HUES6 (cell line): ENCODE results near the gene CCL14.

Source experiments
- H3K27ac ChIP-seq: 2 replicates; pipeline ENCODE4 v1.7.0; 2013; ENCODE audit warnings: low read depth, mild to moderate bottlenecking, low read length, inconsistent platforms
- H3K27me3 ChIP-seq: 2 replicates; pipeline ENCODE4 v1.6.1; 2013; ENCODE audit warnings: low read length; ENCODE audit not compliant: control insufficient read depth, insufficient read depth
- H3K36me3 ChIP-seq: 2 replicates; pipeline ENCODE4 v1.6.1; 2013; ENCODE audit warnings: low read length; ENCODE audit not compliant: control insufficient read depth, insufficient read depth
- H3K4me1 ChIP-seq: 2 replicates; pipeline ENCODE4 v1.6.1; 2013; ENCODE audit warnings: low read length; ENCODE audit not compliant: control insufficient read depth, insufficient read depth
- H3K4me3 ChIP-seq: 2 replicates; pipeline ENCODE4 v1.5.1; 2013; ENCODE audit warnings: low read depth, low read length
- H3K9ac ChIP-seq: one replicate; pipeline ENCODE4 v1.6.1; 2013; ENCODE audit warnings: mild to moderate bottlenecking, low read length
- H3K9me3 ChIP-seq: 2 replicates; pipeline ENCODE4 v1.6.1; 2013; ENCODE audit warnings: low read depth, low read length; ENCODE audit not compliant: control insufficient read depth, insufficient read depth

The CCL14 gene

GRCh38 chr17:35991075-35991474 is 4.5 kb upstream of the CCL14 start:
- no peaks in the 10 kb centered on the region for H3K9me3 ChIP-seq
- no peak overlapping the region for H3K27ac ChIP-seq
- H3K9ac ChIP-seq, result no peak overlapping the region
- H3K4me1 ChIP-seq, result no peaks in the 10 kb centered on the region
- no peak overlapping the region for H3K4me3 ChIP-seq
- H3K27me3 ChIP-seq, result no peaks in the 10 kb centered on the region
- H3K36me3 ChIP-seq, result no peaks in the 10 kb centered on the region

GRCh38 chr17:35988164-35988563 is 1.6 kb upstream of the CCL14 start:
- Histone ChIP-seq H3K36me3 (no peaks in the 10 kb centered on the region), H3K27ac (no peak overlapping the region), H3K9ac (no peak overlapping the region), H3K27me3 (no peaks in the 10 kb centered on the region), H3K4me1 (no peaks in the 10 kb centered on the region), H3K9me3 (no peaks in the 10 kb centered on the region), H3K4me3 (no peak overlapping the region)

- Histone ChIP-seq H3K4me3 (no peak overlapping the region), H3K9ac (no peak overlapping the region), H3K4me1 (no peaks in the 10 kb centered on the region), H3K36me3 (no peaks in the 10 kb centered on the region), H3K27ac (no peak overlapping the region), H3K27me3 (no peaks in the 10 kb centered on the region), H3K9me3 (no peaks in the 10 kb centered on the region)
Measured at GRCh38 chr17:35984140-35984539, 2.4 kb downstream of the CCL14 start.

- no peak overlapping the region for H3K4me3 ChIP-seq
- no peaks in the 10 kb centered on the region for H3K27me3 ChIP-seq
- H3K4me1 ChIP-seq, result no peaks in the 10 kb centered on the region
- H3K9me3 ChIP-seq, result no peaks in the 10 kb centered on the region
- H3K36me3 ChIP-seq, result no peaks in the 10 kb centered on the region
- no peak overlapping the region for H3K9ac ChIP-seq
- no peak overlapping the region for H3K27ac ChIP-seq
Measured at GRCh38 chr17:35982409-35983191, 3.9 kb downstream of the CCL14 start.

- Histone ChIP-seq H3K9me3 (no peaks in the 10 kb centered on the region), H3K4me1 (no peaks in the 10 kb centered on the region), H3K4me3 (no peak overlapping the region), H3K36me3 (no peaks in the 10 kb centered on the region), H3K9ac (no peak overlapping the region), H3K27me3 (no peaks in the 10 kb centered on the region), H3K27ac (no peak overlapping the region)
Measured at GRCh38 chr17:35981908-35982330, 4.6 kb downstream of the CCL14 start.

GRCh38 chr17:35981246-35981645 is 5.3 kb downstream of the CCL14 start, which contains the start of gene CCL16:
CCL16 (minus strand) TSS chr17:35981497; CDS start chr17:35981420, 77 bp downstream.
- Histone ChIP-seq H3K9ac (no peak within 1 kb of the TSS), H3K27ac (no peak within 1 kb of the TSS), H3K36me3 (no peaks in the 10 kb centered on the region), H3K9me3 (no peaks in the 10 kb centered on the region), H3K4me1 (no peaks in the 10 kb centered on the region), H3K27me3 (no peaks in the 10 kb centered on the region), H3K4me3 (no peak within 1 kb of the TSS)

- no peak overlapping the region for H3K9ac ChIP-seq
- no peaks in the 10 kb centered on the region for H3K4me1 ChIP-seq
- no peak overlapping the region for H3K4me3 ChIP-seq
- no peaks in the 10 kb centered on the region for H3K27me3 ChIP-seq
- H3K36me3 ChIP-seq, result no peaks in the 10 kb centered on the region
- H3K27ac ChIP-seq, result no peak overlapping the region
- no peaks in the 10 kb centered on the region for H3K9me3 ChIP-seq
Measured at GRCh38 chr17:35978346-35978745, 8.2 kb downstream of the CCL14 start.

- H3K36me3 ChIP-seq, result no peaks in the 10 kb centered on the region
- no peak overlapping the region for H3K9ac ChIP-seq
- H3K4me1 ChIP-seq, result no peaks in the 10 kb centered on the region
- no peaks in the 10 kb centered on the region for H3K9me3 ChIP-seq
- H3K4me3 ChIP-seq, result no peak overlapping the region
- no peaks in the 10 kb centered on the region for H3K27me3 ChIP-seq
- no peak overlapping the region for H3K27ac ChIP-seq
Measured at GRCh38 chr17:35977509-35977908, 9.0 kb downstream of the CCL14 start.

- H3K27me3 ChIP-seq, result no peaks in the 10 kb centered on the region
- H3K27ac ChIP-seq, result no peak overlapping the region
- H3K4me1 ChIP-seq, result peaks cover 4% of the 10 kb centered on the region
- H3K9ac ChIP-seq, result no peak overlapping the region
- H3K4me3 ChIP-seq, result no peak overlapping the region
- H3K36me3 ChIP-seq, result no peaks in the 10 kb centered on the region
- H3K9me3 ChIP-seq, result no peaks in the 10 kb centered on the region
Measured at GRCh38 chr17:35973333-35974260, 12.9 kb downstream of the CCL14 start.

- Histone ChIP-seq H3K9me3 (no peaks in the 10 kb centered on the region), H3K4me1 (peaks cover 4% of the 10 kb centered on the region), H3K36me3 (no peaks in the 10 kb centered on the region), H3K27me3 (no peaks in the 10 kb centered on the region), H3K4me3 (no peak overlapping the region), H3K9ac (no peak overlapping the region), H3K27ac (no peak overlapping the region)
Measured at GRCh38 chr17:35972945-35973332, 13.6 kb downstream of the CCL14 start.

GRCh38 chr17:35972535-35972934 is 14.0 kb downstream of the CCL14 start:
- H3K27me3 ChIP-seq, result no peaks in the 10 kb centered on the region
- no peaks in the 10 kb centered on the region for H3K9me3 ChIP-seq
- H3K4me3 ChIP-seq, result no peak overlapping the region
- H3K9ac ChIP-seq, result no peak overlapping the region
- H3K4me1 ChIP-seq, result peaks cover 4% of the 10 kb centered on the region
- no peaks in the 10 kb centered on the region for H3K36me3 ChIP-seq
- no peak overlapping the region for H3K27ac ChIP-seq
